Aorta (tissue), 5 donors: ENCODE data around the gene SLC16A13. TPM values are rescaled to one million over a fixed set of nuclear protein-coding genes. Genes with fewer than 3 reads are reported as not detected.

Experiments
- ATAC-seq: fragments of 200-7000 bp; cut with Tn5 transposase; one replicate; pipeline ENCODE4 v1.9.1; 2022; ENCODE audit warnings: moderate library complexity; ENCODE audit not compliant: low FRiP score
- DNase-seq, 2 donors: peaks; one replicate each; pipeline ENCODE4 v3.0.0-alpha.2; 2020
- H3K27ac ChIP-seq, 2 donors: one replicate each; pipeline ENCODE4 v1.5.1; 2013; ENCODE audit warnings: low read length in 2 of 2, mild to moderate bottlenecking in 2 of 2, moderate library complexity in 2 of 2, control low read depth in 1 of 2, inconsistent platforms in 1 of 2, low read depth in 1 of 2
- H3K27me3 ChIP-seq, 2 donors: one replicate each; pipeline ENCODE4 v1.6.1; 2013; ENCODE audit warnings: control low read depth in 1 of 2, low read length in 1 of 2, mild to moderate bottlenecking in 1 of 2, moderate library complexity in 1 of 2; ENCODE audit not compliant: insufficient read depth in 2 of 2, control insufficient read depth in 1 of 2
- H3K36me3 ChIP-seq, 2 donors: one replicate each; pipeline ENCODE4 v1.6.1; 2013; ENCODE audit warnings: control low read depth in 1 of 2, low read length in 1 of 2, mild to moderate bottlenecking in 1 of 2; ENCODE audit not compliant: insufficient read depth in 2 of 2, control insufficient read depth in 1 of 2
- H3K4me1 ChIP-seq, 2 donors: one replicate each; pipeline ENCODE4 v1.6.1; 2013; ENCODE audit warnings: low read length in 2 of 2, control low read depth in 1 of 2, mild to moderate bottlenecking in 1 of 2, moderate library complexity in 1 of 2; ENCODE audit not compliant: insufficient read depth in 2 of 2, control insufficient read depth in 1 of 2
- H3K4me3 ChIP-seq, 2 donors: one replicate each; pipeline ENCODE4 v1.5.1; 2013; ENCODE audit warnings: low read length in 2 of 2, control low read depth in 1 of 2, mild to moderate bottlenecking in 1 of 2
- H3K9me3 ChIP-seq: one replicate; pipeline ENCODE4 v1.6.1; 2013; ENCODE audit warnings: mild to moderate bottlenecking, low read length; ENCODE audit not compliant: control insufficient read depth
- WGBS, 2 donors: extraction: QIAGEN DNeasy Blood & Tissue Kit; methylation state at CpG; one replicate each; pipeline ENCODE4 v1.1.7; 2013; 5-methylcytosine and 5-hydroxymethylcytosine counted together
- intact Hi-C, 2 donors: fragments of 100-400 bp; cut with DNase I; formaldehyde crosslinking; loops; one replicate each; pipeline versions ENCODE4 v1.14.2 to v1.15.0; 2022
- polyA plus RNA-seq, 2 donors: library from polyadenylated mRNA; stranded (reverse); fragments of 200-250 nt; gene quantifications; one replicate each; pipeline ENCODE4 v1.2.3, GENCODE V29; 2013
- total RNA-seq, 2 donors: library from RNA; stranded (reverse); fragmentation: NEBNext Ultra II Directional; extraction: Animal tissue kit (Norgen Biotek cat#: 25700); gene quantifications; one replicate each; pipeline ENCODE4 v1.2.1, GENCODE V29; 2021
- donor health status: healthy with polysubstance abuse.
- donor health status: Bipolar disorder and iron deficiency.
- donor health status: DM: no; HTN: no; CAD: no.
- donor health status: DM: no; HTN: no; CAD: no.
- donor health status: DM: yes; HTN: yes; CAD: no.

Gene SLC16A13
- total and polyA plus RNA-seq, 4 donors = 1.0 to 2.5 (median 1.3) TPM; not detected in 1

DNA sequence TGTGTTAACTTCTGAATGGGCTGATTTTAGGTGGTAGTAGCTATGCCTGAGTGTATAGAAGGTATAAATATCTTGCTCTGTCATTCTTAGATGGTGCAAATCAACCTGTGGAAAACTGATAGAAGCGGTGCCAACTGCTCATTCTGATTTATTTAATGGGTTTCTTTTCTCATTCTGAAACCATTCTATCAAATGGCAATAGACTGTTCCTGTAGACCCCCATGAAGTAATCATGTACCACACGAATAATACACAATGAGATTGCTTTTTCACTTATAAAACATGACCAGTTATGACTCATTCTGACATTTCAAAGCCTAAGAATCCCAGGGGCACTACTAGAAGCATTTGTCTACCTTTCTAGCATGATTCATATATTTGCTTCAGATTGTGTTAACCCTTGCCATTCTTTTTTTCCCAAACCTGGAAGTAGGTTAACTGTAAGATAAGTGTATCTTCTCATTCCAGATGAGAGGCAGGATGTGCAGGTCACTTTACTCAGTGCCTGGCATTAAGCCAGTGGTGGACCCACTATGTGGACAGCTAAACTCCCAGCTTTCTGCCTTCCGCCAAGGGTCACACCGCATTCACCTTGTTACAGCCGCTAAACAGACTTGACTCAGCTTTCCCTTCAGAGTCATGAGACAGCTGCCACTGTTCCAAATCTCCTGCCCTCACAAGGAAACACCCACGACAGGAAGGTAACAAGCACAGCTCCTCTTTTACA, 24.5 kb downstream of the SLC16A13 start:
- no peak for ATAC-seq
- WGBS, 2 donors = 45 to 51% methylated on average over 6 of the region's 6 CpGs

DNA sequence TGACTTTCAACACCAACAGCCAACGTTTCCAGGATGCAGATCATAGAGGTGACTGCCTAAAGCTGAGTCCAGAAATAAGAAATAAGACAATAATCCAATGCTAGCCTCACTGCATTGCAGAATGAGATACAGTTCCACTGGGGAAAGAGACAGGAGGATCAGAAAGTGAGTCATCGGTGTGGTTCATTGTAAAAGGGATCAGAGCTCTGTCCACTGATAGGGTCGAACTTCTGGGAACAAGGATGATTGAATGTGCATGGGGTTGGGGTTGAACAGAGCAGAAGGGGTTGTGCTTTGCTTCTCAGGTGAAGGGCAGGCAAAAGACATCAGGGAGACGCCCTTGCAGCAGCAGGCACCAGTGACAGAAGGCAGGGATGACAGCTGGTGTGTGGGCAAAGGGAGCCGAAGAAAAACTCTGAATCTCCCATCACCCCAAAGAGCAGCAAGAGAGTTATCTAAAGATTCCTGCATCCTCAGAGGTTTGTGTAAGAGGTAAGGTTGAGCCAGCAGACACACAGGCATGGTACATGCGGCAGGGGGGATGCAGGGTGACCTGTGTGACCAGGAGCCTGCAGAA, 27.8 kb downstream of the SLC16A13 start:
- Histone ChIP-seq H3K27ac (no peak overlapping the region), H3K9me3 (peaks cover 2% of the 10 kb centered on the region), H3K4me3 (no peak overlapping the region), H3K27me3 (no peaks in the 10 kb centered on the region), H3K4me1 (no peaks in the 10 kb centered on the region), H3K36me3 (no peaks in the 10 kb centered on the region)
- WGBS, 2 donors = 65 to 67% methylated on average over 6 of the region's 6 CpGs
- ATAC-seq (no peak), DNase-seq (no peak)
- intact Hi-C loops = no loop called here

More for the DNA sequence above, 24.5 kb downstream of the SLC16A13 start:
- Histone ChIP-seq H3K27ac (no peak overlapping the region), H3K4me3 (no peak overlapping the region), H3K27me3 (no peaks in the 10 kb centered on the region), H3K4me1 (no peaks in the 10 kb centered on the region), H3K36me3 (no peaks in the 10 kb centered on the region), H3K9me3 (no peaks in the 10 kb centered on the region)
- intact Hi-C loops = no loop called here
- DNase-seq = no peak

DNA sequence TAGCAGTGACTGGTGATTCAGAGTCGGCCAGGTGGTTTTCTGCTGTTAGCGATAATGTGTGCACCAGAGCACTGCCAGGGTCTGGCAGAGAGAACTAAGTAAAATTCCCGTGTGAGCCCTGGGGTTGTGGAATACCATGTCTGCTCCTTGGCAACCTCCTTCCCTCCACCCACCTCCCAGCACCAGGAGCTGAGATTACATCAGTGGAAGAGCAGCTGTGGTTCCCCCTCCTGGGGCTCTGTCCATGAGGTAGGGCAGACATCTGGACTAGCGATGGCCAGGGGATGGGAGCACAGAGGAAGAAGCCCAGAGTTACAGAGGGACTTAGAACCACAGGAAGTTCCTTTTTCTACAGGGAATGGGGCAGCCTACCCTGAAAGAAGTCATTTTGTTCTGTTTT, 28.4 kb downstream of the SLC16A13 start:
- DNase-seq (no peak), ATAC-seq (no peak)
- Histone ChIP-seq H3K9me3 (peaks cover 2% of the 10 kb centered on the region), H3K27ac (no peak overlapping the region), H3K36me3 (no peaks in the 10 kb centered on the region), H3K4me1 (no peaks in the 10 kb centered on the region), H3K27me3 (no peaks in the 10 kb centered on the region), H3K4me3 (no peak overlapping the region)
- 45 to 51% methylated on average over 4 of the region's 4 CpGs for WGBS, 2 donors
- intact Hi-C loops = no loop called here

DNA sequence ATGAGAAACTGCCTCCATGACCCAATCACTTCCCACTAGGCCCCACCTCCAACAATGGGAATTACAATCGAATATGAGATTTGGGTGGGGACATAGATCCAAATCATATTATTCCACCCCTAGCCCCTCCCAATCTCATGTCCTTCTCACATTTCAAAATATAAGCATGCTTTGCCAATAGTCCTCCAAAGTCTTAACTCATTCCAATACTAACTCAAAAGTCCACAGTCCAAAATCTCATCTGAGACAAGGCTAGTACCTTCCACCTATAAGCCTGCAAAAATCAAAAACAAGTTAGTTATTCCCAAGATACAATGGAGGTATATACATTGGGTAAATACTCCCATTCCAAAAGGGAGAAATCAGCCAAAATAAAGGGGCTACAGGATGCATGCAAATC, 31.4 kb downstream of the SLC16A13 start:
- no peak overlapping the region for H3K27ac ChIP-seq
- 75 to 77% methylated on average over 1 of the region's 1 CpG for WGBS, 2 donors
- peaks cover 4% of the 10 kb centered on the region for H3K9me3 ChIP-seq
- no peaks in the 10 kb centered on the region for H3K4me1 ChIP-seq
- H3K36me3 ChIP-seq = no peaks in the 10 kb centered on the region
- DNase-seq = no peak
- no peaks in the 10 kb centered on the region for H3K27me3 ChIP-seq
- intact Hi-C loops = no loop called here
- H3K4me3 ChIP-seq = no peak overlapping the region
- no peak for ATAC-seq

DNA sequence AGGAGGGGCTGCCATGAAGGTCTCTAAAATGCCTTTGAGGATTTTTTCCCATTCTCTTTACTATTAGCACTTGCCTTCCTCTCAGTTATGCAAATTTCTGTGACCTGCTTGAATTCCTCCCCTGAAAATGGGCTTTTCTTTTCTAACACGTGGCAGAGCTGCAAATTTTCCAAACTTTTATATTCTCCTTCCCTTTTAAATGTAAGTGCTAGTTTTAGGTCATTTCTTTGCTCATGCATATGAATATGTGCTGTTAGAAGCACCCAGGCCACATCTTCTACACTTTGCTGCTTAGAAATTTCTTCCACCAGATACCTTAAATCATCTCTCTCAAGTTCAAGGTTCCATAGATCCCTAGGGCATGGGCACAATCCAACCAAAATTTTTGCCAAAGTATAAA, 32.5 kb downstream of the SLC16A13 start:
- Histone ChIP-seq H3K36me3 (no peaks in the 10 kb centered on the region), H3K27ac (no peak overlapping the region), H3K27me3 (no peaks in the 10 kb centered on the region), H3K9me3 (peaks cover 4% of the 10 kb centered on the region), H3K4me3 (no peak overlapping the region), H3K4me1 (no peaks in the 10 kb centered on the region)
- DNase-seq (no peak), ATAC-seq (no peak)
- intact Hi-C loops = no loop called here
- WGBS, 2 donors = 25 to 29% methylated on average over 1 of the region's 1 CpG

DNA sequence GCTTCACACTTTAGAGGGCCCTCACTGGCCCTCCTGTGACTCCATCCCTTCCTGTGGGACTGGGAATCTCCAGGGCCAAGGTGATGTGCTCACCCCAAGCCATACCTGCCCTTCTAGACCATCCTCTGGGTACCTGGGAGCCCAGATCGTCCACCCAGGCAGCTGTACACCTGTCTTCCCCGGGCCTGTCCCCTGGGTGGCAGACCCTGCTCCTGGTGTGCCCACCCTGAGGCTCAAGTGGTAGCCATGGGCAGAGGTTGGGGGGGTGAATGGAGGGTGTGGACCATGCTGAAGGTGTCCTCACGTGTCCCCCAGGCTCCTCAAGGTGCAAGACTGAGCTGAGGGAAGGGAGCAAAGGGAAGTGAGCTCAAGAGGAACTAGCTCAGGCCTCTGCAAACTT, 34.9 kb downstream of the SLC16A13 start:
- no peak for ATAC-seq
- Histone ChIP-seq H3K27ac (no peak overlapping the region), H3K4me3 (no peak overlapping the region), H3K9me3 (peaks cover 4% of the 10 kb centered on the region), H3K4me1 (no peaks in the 10 kb centered on the region), H3K27me3 (no peaks in the 10 kb centered on the region), H3K36me3 (no peaks in the 10 kb centered on the region)
- peak in 1 of 2 donors; percentile 55 for DNase-seq
- intact Hi-C loops = no loop called here
- 74 to 79% methylated on average over 3 of the region's 3 CpGs for WGBS, 2 donors

DNA sequence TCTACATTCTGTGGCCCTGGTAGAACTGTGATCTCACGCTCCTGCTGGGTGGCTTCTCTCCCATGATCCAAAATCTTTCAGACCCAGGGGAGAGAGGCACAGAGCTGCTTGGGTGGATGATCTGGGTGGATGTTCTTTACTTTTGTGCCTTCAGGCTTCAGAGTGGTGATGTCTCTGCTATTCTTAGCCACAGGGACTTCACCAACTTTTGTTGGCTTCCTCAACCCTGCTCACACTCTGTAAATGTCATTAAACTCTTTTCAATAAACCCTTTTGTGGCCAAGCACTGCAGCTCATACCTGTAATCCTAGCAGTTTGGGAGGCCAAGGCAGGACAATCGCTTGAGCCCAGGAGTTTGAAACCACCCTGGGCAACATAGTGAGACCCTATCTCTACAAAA, 36.6 kb downstream of the SLC16A13 start:
- Histone ChIP-seq H3K27ac (no peak overlapping the region), H3K9me3 (peaks cover 4% of the 10 kb centered on the region), H3K36me3 (no peaks in the 10 kb centered on the region), H3K4me1 (no peaks in the 10 kb centered on the region), H3K27me3 (no peaks in the 10 kb centered on the region), H3K4me3 (no peak overlapping the region)
- intact Hi-C loops = no loop called here
- WGBS, 2 donors = 83 to 86% methylated on average over 2 of the region's 2 CpGs
- ATAC-seq (no peak), DNase-seq (no peak)

DNA sequence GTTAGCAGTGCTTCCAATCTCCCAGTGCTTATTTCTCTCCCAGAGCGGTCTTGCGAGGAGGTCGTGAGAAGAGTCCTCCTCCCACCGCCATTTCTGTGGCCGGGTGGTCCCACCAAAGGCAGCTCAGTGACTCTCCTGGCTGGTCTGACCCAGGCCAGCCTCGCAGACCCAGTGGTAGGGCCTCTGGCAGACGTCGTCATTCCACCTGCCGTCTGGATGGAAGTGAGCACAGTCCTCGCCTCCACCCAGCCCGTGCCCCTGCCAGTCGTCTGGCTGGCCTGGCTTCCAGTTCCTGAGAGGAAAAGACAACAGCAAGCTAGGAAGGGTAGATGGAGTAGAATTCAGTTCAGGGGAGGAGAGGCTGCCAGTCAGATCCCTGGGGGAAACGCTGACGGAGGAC, 39.1 kb downstream of the SLC16A13 start:
- DNase-seq (peak in 1 of 2 donors; percentile 55), ATAC-seq (no peak)
- intact Hi-C loops = no loop called here
- Histone ChIP-seq H3K27me3 (no peaks in the 10 kb centered on the region), H3K9me3 (no peaks in the 10 kb centered on the region), H3K4me3 (no peak overlapping the region), H3K4me1 (no peaks in the 10 kb centered on the region), H3K27ac (no peak overlapping the region), H3K36me3 (no peaks in the 10 kb centered on the region)
- 62 to 65% methylated on average over 14 of the region's 14 CpGs for WGBS, 2 donors

DNA sequence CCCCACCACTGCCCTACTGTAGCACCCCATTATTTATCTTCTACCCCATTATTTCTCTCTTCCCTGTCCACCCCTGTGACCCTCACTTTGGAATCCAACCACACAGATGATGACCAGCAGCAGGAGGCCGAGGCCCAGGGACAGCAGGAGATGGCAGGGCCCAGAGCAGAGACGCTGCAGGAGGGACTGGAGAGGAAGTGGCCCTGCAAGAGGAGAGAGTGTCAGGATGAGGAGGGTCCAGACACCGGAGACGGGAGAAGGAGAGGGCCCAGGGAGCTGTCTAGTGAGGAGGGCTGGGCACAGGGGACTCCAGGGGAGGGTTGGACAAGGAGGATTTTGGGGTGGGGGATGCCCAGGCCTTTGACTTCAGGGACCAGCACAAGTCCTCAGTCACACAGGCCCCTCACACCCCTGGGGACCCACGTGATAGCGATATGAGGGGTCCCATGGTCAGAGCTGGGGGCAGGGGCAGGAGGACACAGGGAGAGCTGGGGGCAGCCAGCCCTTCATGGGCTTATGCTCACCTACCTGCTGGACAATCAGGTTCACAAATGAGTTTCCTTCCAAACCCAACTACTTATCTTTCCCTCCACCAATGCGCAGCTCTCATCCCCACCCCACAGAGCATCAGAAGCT, 42.2 kb downstream of the SLC16A13 start:
- ATAC-seq = no peak
- no peaks in the 10 kb centered on the region for H3K9me3 ChIP-seq
- no peaks in the 10 kb centered on the region for H3K27me3 ChIP-seq
- peak in 1 of 2 donors; percentile 67 for DNase-seq
- H3K27ac ChIP-seq = no peak overlapping the region
- intact Hi-C loops = no loop called here
- H3K4me3 ChIP-seq = no peak overlapping the region
- WGBS, 2 donors = 82 to 83% methylated on average over 6 to 7 of the region's 7 CpGs
- no peaks in the 10 kb centered on the region for H3K36me3 ChIP-seq
- no peaks in the 10 kb centered on the region for H3K4me1 ChIP-seq
